ENCODE results near the gene KLK3. TPM values are rescaled to one million over a fixed set of nuclear protein-coding genes. Genes with fewer than 3 reads are reported as not detected.

The KLK3 gene
- total and polyA plus RNA-seq, 2 donors: not detected

DNA sequence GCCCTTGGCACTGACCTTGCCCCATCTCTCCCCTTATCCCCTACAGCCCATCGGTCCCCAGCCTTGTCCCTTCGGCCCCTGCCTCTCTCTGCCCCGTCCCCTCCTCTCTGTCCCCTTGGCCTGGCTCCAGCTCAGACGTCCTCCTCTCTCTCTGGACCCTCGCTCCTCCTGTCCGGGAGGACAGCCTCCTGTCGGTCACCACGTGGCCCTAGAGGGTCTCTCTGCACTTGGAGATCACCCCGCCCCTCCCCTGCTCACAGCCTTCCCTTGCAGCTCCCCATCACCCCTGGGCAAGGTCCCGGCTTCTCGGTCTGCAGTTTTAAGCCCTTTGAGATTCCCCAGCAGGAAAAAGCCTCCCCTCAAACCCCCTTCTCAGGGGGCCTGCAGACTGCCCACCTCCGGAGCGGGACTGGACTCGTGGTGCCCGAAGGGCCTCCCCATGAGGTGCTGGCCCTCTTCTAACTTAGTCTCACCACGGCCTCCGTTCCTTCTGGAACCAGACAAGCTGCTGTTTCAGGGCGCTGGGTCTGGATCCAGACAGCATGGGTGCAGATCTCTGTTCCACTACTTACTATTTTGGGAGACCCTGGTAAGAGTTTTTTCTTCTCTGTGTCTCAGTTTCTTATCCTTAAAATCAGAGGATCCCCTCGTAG, 18.0 kb upstream of the KLK3 start:
- no peak for DNase-seq (ENCODE audit: extremely low spot score)
- Histone ChIP-seq H3K4me1 (ENCODE audit: insufficient read depth) (no peaks in the 10 kb centered on the region), H3K36me3 (ENCODE audit: insufficient read depth) (no peaks in the 10 kb centered on the region), H3K27ac (ENCODE audit: low read depth) (no peak overlapping the region), H3K4me3 (ENCODE audit: low read depth, low read length) (no peak overlapping the region)
- WGBS: 40% methylated on average over 19 of the region's 19 CpGs

DNA sequence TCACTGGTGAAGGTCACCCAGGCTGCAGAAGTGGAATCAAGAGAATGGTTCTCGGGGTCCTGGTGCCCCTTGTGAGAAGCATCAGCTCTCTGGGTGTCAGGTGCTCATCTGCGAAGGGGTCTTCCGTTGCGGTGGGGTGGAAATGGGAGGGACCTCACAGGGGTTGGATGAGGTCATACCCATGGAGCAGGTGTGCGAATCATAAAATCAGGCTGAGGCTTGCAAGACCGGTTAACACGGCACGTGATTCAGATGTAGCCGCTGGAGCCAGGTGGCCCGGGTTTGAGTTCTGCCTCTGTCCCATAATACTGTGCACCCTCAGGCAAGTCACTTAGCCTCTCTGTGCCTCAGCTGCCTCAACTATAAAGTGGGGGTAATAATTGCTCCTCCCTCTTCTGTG, 17.4 kb upstream of the KLK3 start:
- Histone ChIP-seq H3K4me3 (ENCODE audit: low read depth, low read length) (no peak overlapping the region), H3K36me3 (ENCODE audit: insufficient read depth) (no peaks in the 10 kb centered on the region), H3K27ac (ENCODE audit: low read depth) (no peak overlapping the region), H3K4me1 (ENCODE audit: insufficient read depth) (no peaks in the 10 kb centered on the region)
- no peak for DNase-seq (ENCODE audit: extremely low spot score)
- WGBS: 70% methylated on average over 10 of the region's 10 CpGs

DNA sequence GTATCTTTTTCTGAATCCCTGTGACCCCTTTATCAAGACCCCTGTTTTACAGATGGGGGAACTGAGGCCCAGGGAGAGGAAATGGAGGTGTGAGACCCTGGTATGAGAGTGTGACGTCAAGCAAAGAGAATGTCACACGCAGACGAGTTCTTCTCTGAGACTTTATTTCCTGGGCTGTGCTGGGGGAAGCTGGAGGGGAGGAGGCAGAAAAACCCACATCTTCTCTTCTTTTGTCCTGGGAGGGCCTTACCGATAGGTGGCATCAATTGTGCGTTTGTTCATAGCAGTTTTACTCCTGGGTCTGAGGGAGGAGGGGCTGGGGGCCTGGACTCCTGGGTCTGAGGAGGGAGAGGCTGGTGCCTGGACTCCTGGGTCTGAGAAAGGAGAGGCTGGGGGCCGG, 16.5 kb upstream of the KLK3 start:
- DNase-seq (ENCODE audit: extremely low spot score): no peak
- Histone ChIP-seq H3K4me1 (ENCODE audit: insufficient read depth) (no peaks in the 10 kb centered on the region), H3K36me3 (ENCODE audit: insufficient read depth) (no peaks in the 10 kb centered on the region), H3K4me3 (ENCODE audit: low read depth, low read length) (no peak overlapping the region), H3K27ac (ENCODE audit: low read depth) (no peak overlapping the region)
- 18% methylated on average over 6 of the region's 6 CpGs for WGBS

DNA sequence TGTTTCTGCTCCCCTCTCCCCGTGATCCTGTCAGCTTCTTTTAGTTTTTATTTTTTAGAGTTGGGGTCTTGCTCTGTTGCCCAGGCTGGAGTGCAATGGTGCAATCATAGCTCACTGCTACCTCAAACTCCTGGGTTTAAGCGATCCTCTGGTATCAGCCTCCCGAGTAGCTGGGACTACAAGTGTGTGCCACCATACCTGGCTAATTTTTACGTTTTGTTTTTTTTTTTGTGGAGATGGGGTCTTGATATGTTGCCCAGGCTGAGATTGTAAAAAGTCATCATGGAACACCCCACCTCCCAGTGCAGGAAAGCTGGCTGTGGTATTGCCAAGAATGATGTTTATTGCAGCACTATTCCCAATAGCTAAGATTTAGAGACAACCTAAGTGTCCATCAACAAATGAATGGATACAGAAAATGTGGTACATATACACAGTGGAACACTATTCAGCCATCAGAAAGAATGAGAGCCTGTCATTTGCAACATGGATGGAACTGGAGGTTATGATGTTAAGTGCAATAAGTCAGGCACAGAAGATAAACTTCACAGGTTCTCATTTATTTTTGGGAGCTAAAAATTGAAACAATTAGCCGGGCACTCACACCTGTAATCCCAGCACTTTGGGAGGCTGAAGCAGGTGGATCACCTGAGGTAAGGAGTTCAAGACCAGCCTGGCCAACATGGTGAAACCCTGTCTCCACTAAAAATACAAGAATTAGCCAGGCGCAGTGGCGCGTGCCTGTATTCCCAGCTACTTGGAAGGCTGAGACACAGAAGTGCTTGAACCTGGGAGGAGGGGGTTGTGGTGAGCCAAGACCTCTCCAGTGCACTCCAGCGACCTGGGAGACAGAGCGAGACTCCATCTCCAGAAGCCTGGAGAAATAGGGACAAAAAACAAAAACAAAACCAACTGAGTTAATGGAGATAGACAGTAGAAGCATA, 14.7 kb upstream of the KLK3 start:
- no peaks in the 10 kb centered on the region for H3K4me1 ChIP-seq (ENCODE audit: insufficient read depth)
- WGBS: 75% methylated on average over 10 of the region's 10 CpGs
- DNase-seq (ENCODE audit: extremely low spot score): no peak
- H3K4me3 ChIP-seq (ENCODE audit: low read depth, low read length): no peak overlapping the region
- H3K27ac ChIP-seq (ENCODE audit: low read depth): no peak overlapping the region
- no peaks in the 10 kb centered on the region for H3K36me3 ChIP-seq (ENCODE audit: insufficient read depth)

DNA sequence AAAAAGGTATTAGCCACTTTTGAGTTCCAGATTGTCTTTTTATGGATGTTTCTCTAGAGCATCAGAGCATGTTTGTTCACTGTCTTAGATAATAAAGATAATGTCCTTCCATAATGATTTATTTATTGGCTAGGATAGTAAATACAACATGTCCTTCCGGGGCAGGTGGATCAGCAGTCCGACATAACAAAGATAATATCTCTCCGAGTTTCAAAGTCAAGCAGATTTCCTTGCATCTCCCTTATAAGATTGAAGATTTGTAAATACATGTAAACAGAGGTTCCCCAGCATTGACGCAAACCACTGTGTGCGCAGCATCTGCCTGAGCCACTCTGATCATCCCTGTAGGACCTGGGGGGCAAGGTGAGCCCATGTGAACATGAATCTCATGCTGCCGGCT, 12.6 kb upstream of the KLK3 start:
- 73% methylated on average over 6 of the region's 6 CpGs for WGBS
- no peak overlapping the region for H3K4me3 ChIP-seq (ENCODE audit: low read depth, low read length)
- H3K27ac ChIP-seq (ENCODE audit: low read depth): no peak overlapping the region
- no peak for DNase-seq (ENCODE audit: extremely low spot score)
- no peaks in the 10 kb centered on the region for H3K36me3 ChIP-seq (ENCODE audit: insufficient read depth)
- H3K4me1 ChIP-seq (ENCODE audit: insufficient read depth): no peaks in the 10 kb centered on the region

DNA sequence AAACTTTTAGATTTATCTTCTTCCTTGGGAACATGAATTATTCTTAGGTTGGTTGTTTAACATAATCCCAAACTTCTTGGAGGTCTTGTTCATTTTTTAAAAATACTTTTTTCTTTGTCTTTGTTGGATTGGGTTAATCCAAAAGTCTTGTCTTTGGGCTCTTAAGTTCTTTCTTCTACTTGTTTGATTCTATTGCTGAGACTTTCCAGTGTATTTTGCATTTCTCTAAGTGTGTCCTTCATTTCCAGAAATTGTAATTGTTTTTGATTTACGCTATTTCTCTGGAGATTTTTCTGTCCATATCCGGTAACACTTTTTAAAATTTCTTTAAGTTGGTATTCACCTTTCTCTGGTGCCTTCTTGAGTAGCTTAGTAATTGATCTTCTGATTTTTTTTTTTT, 11.5 kb upstream of the KLK3 start:
- H3K27ac ChIP-seq (ENCODE audit: low read depth): no peak overlapping the region
- H3K4me1 ChIP-seq (ENCODE audit: insufficient read depth): no peaks in the 10 kb centered on the region
- no peak for DNase-seq (ENCODE audit: extremely low spot score)
- H3K36me3 ChIP-seq (ENCODE audit: insufficient read depth): no peaks in the 10 kb centered on the region
- 94% methylated on average over 2 of the region's 2 CpGs for WGBS
- no peak overlapping the region for H3K4me3 ChIP-seq (ENCODE audit: low read depth, low read length)

DNA sequence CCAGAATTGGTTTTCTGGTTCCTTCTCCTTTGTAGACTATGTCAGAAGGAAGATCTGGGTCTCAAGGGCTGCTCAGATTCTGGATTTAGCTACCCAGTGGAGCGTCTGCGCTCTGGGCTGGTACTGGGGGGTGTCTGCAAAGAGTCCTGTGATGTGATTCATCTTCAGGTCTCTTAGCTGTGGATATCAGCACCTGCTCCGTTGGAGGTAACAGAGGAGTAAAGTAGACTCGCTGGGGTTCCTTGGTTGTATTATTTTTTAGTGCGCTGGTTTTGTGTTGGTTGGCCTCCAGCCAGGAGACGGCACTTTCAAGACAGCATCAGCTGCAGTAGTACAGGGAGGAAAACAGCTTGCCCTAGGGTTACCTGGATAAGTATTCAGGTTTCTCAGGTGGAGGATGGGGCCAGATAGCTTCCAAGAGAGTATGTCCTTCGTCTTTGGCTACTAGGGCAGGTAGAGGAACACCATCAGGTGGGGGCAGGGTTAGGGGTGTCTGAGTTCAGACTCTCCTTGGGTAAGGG, 11.0 kb upstream of the KLK3 start:
- no peak for DNase-seq (ENCODE audit: extremely low spot score)
- Histone ChIP-seq H3K4me3 (ENCODE audit: low read depth, low read length) (no peak overlapping the region), H3K4me1 (ENCODE audit: insufficient read depth) (no peaks in the 10 kb centered on the region), H3K27ac (ENCODE audit: low read depth) (no peak overlapping the region), H3K36me3 (ENCODE audit: insufficient read depth) (no peaks in the 10 kb centered on the region)
- WGBS: 84% methylated on average over 7 of the region's 7 CpGs

DNA sequence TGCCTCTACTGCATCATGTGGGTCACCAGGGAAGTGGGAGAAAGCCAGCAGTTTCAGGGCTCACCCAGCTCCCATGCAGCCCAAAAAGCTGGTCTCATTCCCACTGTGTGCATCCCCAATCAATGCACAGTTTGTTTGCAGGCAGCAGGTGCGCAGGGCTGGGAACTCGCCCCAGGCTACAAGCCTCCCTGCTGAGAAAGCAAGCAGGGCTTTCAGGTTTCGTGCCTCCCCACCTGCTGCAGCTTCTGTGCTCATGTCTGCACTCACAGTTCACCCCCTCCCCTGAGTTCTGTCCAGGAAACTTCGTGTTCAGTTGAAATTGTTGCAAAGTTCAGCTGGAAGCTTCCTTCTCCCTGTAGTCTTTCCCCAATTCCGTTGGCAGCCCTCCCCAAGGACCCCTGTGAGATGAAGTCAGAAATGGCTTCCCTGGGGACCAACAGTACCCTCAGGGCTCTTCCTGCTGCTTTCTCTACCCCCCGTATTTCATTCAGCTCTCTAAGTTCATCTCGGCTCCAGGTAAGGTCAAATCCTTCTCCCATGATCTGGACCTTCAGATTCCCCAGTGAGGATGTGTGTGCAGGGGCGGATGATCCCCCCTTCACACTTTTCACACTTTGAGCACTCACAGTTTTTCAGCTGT, 10.3 kb upstream of the KLK3 start:
- no peaks in the 10 kb centered on the region for H3K4me1 ChIP-seq (ENCODE audit: insufficient read depth)
- H3K27ac ChIP-seq (ENCODE audit: low read depth): no peak overlapping the region
- 59% methylated on average over 8 of the region's 8 CpGs for WGBS
- no peak for DNase-seq (ENCODE audit: extremely low spot score)
- H3K36me3 ChIP-seq (ENCODE audit: insufficient read depth): no peaks in the 10 kb centered on the region
- H3K4me3 ChIP-seq (ENCODE audit: low read depth, low read length): no peak overlapping the region

DNA sequence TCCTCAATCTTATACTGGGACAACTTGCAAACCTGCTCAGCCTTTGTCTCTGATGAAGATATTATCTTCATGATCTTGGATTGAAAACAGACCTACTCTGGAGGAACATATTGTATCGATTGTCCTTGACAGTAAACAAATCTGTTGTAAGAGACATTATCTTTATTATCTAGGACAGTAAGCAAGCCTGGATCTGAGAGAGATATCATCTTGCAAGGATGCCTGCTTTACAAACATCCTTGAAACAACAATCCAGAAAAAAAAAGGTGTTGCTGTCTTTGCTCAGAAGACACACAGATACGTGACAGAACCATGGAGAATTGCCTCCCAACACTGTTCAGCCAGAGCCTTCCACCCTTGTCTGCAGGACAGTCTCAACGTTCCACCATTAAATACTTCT, 4.0 kb upstream of the KLK3 start:
- no peak overlapping the region for H3K27ac ChIP-seq (ENCODE audit: low read depth)
- H3K36me3 ChIP-seq (ENCODE audit: insufficient read depth): no peaks in the 10 kb centered on the region
- 41% methylated on average over 3 of the region's 3 CpGs for WGBS
- no peaks in the 10 kb centered on the region for H3K4me1 ChIP-seq (ENCODE audit: insufficient read depth)
- no peak for DNase-seq (ENCODE audit: extremely low spot score)
- no peak overlapping the region for H3K4me3 ChIP-seq (ENCODE audit: low read depth, low read length)

DNA sequence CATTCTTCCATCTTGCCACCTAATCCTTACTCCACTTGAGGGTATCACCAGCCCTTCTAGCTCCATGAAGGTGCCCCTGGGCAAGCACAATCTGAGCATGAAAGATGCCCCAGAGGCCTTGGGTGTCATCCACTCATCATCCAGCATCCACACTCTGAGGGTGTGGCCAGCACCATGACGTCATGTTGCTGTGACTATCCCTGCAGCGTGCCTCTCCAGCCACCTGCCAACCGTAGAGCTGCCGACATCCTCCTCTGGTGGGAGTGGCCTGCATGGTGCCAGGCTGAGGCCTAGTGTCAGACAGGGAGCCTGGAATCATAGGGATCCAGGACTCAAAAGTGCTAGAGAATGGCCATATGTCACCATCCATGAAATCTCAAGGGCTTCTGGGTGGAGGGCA, 3.1 kb upstream of the KLK3 start:
- WGBS: 70% methylated on average over 4 of the region's 4 CpGs
- H3K4me3 ChIP-seq (ENCODE audit: low read depth, low read length): no peak overlapping the region
- DNase-seq (ENCODE audit: extremely low spot score): no peak
- H3K27ac ChIP-seq (ENCODE audit: low read depth): no peak overlapping the region
- H3K36me3 ChIP-seq (ENCODE audit: insufficient read depth): no peaks in the 10 kb centered on the region
- H3K4me1 ChIP-seq (ENCODE audit: insufficient read depth): no peaks in the 10 kb centered on the region

DNA sequence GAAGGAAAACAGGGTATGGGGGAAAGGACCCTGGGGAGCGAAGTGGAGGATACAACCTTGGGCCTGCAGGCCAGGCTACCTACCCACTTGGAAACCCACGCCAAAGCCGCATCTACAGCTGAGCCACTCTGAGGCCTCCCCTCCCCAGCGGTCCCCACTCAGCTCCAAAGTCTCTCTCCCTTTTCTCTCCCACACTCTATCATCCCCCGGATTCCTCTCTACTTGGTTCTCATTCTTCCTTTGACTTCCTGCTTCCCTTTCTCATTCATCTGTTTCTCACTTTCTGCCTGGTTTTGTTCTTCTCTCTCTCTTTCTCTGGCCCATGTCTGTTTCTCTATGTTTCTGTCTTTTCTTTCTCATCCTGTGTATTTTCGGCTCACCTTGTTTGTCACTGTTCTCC, 2.7 kb downstream of the KLK3 start:
- Histone ChIP-seq H3K4me1 (ENCODE audit: insufficient read depth) (no peaks in the 10 kb centered on the region), H3K27ac (ENCODE audit: low read depth) (no peak overlapping the region), H3K36me3 (ENCODE audit: insufficient read depth) (no peaks in the 10 kb centered on the region), H3K4me3 (ENCODE audit: low read depth, low read length) (no peak overlapping the region)
- DNase-seq (ENCODE audit: extremely low spot score): no peak
- WGBS: 54% methylated on average over 6 of the region's 6 CpGs

DNA sequence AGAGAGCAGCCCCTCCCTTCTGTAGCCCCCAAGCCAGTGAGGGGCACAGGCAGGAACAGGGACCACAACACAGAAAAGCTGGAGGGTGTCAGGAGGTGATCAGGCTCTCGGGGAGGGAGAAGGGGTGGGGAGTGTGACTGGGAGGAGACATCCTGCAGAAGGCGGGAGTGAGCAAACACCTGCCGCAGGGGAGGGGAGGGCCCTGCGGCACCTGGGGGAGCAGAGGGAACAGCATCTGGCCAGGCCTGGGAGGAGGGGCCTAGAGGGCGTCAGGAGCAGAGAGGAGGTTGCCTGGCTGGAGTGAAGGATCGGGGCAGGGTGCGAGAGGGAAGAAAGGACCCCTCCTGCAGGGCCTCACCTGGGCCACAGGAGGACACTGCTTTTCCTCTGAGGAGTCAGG, 4.2 kb downstream of the KLK3 start:
- 12% methylated on average over 7 of the region's 7 CpGs for WGBS
- no peaks in the 10 kb centered on the region for H3K4me1 ChIP-seq (ENCODE audit: insufficient read depth)
- H3K4me3 ChIP-seq (ENCODE audit: low read depth, low read length): no peak overlapping the region
- H3K27ac ChIP-seq (ENCODE audit: low read depth): no peak overlapping the region
- DNase-seq (ENCODE audit: extremely low spot score): no peak
- H3K36me3 ChIP-seq (ENCODE audit: insufficient read depth): no peaks in the 10 kb centered on the region

DNA sequence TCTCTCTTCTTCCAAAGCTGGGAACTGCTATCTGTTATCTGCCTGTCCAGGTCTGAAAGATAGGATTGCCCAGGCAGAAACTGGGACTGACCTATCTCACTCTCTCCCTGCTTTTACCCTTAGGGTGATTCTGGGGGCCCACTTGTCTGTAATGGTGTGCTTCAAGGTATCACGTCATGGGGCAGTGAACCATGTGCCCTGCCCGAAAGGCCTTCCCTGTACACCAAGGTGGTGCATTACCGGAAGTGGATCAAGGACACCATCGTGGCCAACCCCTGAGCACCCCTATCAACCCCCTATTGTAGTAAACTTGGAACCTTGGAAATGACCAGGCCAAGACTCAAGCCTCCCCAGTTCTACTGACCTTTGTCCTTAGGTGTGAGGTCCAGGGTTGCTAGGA, 5.1 kb downstream of the KLK3 start:
- 86% methylated on average over 4 of the region's 4 CpGs for WGBS
- H3K4me1 ChIP-seq (ENCODE audit: insufficient read depth): no peaks in the 10 kb centered on the region
- no peak overlapping the region for H3K4me3 ChIP-seq (ENCODE audit: low read depth, low read length)
- no peaks in the 10 kb centered on the region for H3K36me3 ChIP-seq (ENCODE audit: insufficient read depth)
- DNase-seq (ENCODE audit: extremely low spot score): no peak
- no peak overlapping the region for H3K27ac ChIP-seq (ENCODE audit: low read depth)

DNA sequence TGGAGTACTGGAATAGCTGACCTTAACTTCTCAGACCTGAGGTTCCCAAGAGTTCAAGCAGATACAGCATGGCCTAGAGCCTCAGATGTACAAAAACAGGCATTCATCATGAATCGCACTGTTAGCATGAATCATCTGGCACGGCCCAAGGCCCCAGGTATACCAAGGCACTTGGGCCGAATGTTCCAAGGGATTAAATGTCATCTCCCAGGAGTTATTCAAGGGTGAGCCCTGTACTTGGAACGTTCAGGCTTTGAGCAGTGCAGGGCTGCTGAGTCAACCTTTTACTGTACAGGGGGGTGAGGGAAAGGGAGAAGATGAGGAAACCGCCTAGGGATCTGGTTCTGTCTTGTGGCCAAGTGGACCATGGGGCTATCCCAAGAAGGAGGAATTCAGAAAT, 6.3 kb downstream of the KLK3 start:
- Histone ChIP-seq H3K4me3 (ENCODE audit: low read depth, low read length) (no peak overlapping the region), H3K27ac (ENCODE audit: low read depth) (no peak overlapping the region), H3K4me1 (ENCODE audit: insufficient read depth) (no peaks in the 10 kb centered on the region), H3K36me3 (ENCODE audit: insufficient read depth) (no peaks in the 10 kb centered on the region)
- DNase-seq (ENCODE audit: extremely low spot score): no peak
- 79% methylated on average over 5 of the region's 5 CpGs for WGBS

All from urinary bladder (tissue), 4 donors.